ENCODE data around the gene IGSF5. TPM values are rescaled to one million over a fixed set of nuclear protein-coding genes. Genes with fewer than 3 reads are reported as not detected.
"Not testable (repeated sequence)": the region's sequence is repeated elsewhere in the genome, so short reads cannot be mapped to it uniquely, and the experiment has no call there.

IGSF5 gene
- total RNA-seq, 1 donor from 2014 or later, result 0.64 TPM

- no peaks in the 10 kb centered on the region for H3K79me2 ChIP-seq (ENCODE audit: insufficient read depth, low read length)
- Mint-ChIP-seq H3K27ac (ENCODE audit: unreplicated experiment) (no peak overlapping the region), H3K27me3 (ENCODE audit: low read depth, unreplicated experiment) (peaks cover 5% of the 10 kb centered on the region), H3K4me3 (ENCODE audit: unreplicated experiment) (no peak overlapping the region), H3K4me1 (ENCODE audit: low read depth, unreplicated experiment) (no peaks in the 10 kb centered on the region), H3K9me3 (ENCODE audit: unreplicated experiment) (peaks cover 4% of the 10 kb centered on the region), H3K36me3 (ENCODE audit: low read depth, unreplicated experiment) (no peaks in the 10 kb centered on the region)
- no peaks in the 10 kb centered on the region for H3K36me3 ChIP-seq (ENCODE audit: insufficient read depth, low read length)
- no peaks in the 10 kb centered on the region for H3K4me1 ChIP-seq (ENCODE audit: insufficient read depth, low read length)
- no peak overlapping the region for H3K4me3 ChIP-seq (ENCODE audit: insufficient read depth, low read depth, low read length)
- no peak for FAIRE-seq
- no peak overlapping the region for H2AFZ ChIP-seq (ENCODE audit: low read depth, low read length)
- no peaks in the 10 kb centered on the region for H3K27me3 ChIP-seq (ENCODE audit: insufficient read depth, low read length)
- no peaks in the 10 kb centered on the region for H4K20me1 ChIP-seq (ENCODE audit: insufficient read depth, low read length)
- no peaks in the 10 kb centered on the region for H3K9me3 ChIP-seq (ENCODE audit: insufficient read depth, low read depth, low read length)
- no peak overlapping the region for H3K27ac ChIP-seq (ENCODE audit: low read depth, low read length)
- DNase-seq (ENCODE audit: low read depth), result no peak
- H3K9ac ChIP-seq (ENCODE audit: low read length), result no peak overlapping the region
- no peak overlapping the region for H3K4me2 ChIP-seq (ENCODE audit: low read length)
- TF ChIP-seq CTCF (IDR thresholded peaks at IDR 0.05; ENCODE audit: insufficient read depth, low read depth, low read length) (no peak), EZH2 (IDR thresholded peaks at IDR 0.05; ENCODE audit: insufficient read depth, low read length) (no peak)
Observed at GRCh38 chr21:39737376-39738000, 7.5 kb upstream of the IGSF5 start.

- H3K4me2 ChIP-seq (ENCODE audit: low read length), result no peak overlapping the region
- no peaks in the 10 kb centered on the region for H3K79me2 ChIP-seq (ENCODE audit: insufficient read depth, low read length)
- no peaks in the 10 kb centered on the region for H3K36me3 Mint-ChIP-seq (ENCODE audit: low read depth, unreplicated experiment)
- no peaks in the 10 kb centered on the region for H4K20me1 ChIP-seq (ENCODE audit: insufficient read depth, low read length)
- FAIRE-seq, result no peak
- TF ChIP-seq EZH2 (IDR thresholded peaks at IDR 0.05; ENCODE audit: insufficient read depth, low read length) (no peak), CTCF (IDR thresholded peaks at IDR 0.05; ENCODE audit: insufficient read depth, low read depth, low read length) (no peak)
- no peak overlapping the region for H3K27ac Mint-ChIP-seq (ENCODE audit: unreplicated experiment)
- H3K27me3 ChIP-seq (ENCODE audit: insufficient read depth, low read length), result no peaks in the 10 kb centered on the region
- no peak overlapping the region for H3K9ac ChIP-seq (ENCODE audit: low read length)
- no peak overlapping the region for H2AFZ ChIP-seq (ENCODE audit: low read depth, low read length)
- H3K4me1 Mint-ChIP-seq (ENCODE audit: low read depth, unreplicated experiment), result no peaks in the 10 kb centered on the region
- H3K4me1 ChIP-seq (ENCODE audit: insufficient read depth, low read length), result no peaks in the 10 kb centered on the region
- no peaks in the 10 kb centered on the region for H3K9me3 ChIP-seq (ENCODE audit: insufficient read depth, low read depth, low read length)
- no peaks in the 10 kb centered on the region for H3K36me3 ChIP-seq (ENCODE audit: insufficient read depth, low read length)
- H3K4me3 ChIP-seq (ENCODE audit: insufficient read depth, low read depth, low read length), result no peak overlapping the region
- H3K9me3 Mint-ChIP-seq (ENCODE audit: unreplicated experiment), result peaks cover 4% of the 10 kb centered on the region
- no peak overlapping the region for H3K27ac ChIP-seq (ENCODE audit: low read depth, low read length)
- H3K4me3 Mint-ChIP-seq (ENCODE audit: unreplicated experiment), result no peak overlapping the region
- peaks cover 7% of the 10 kb centered on the region for H3K27me3 Mint-ChIP-seq (ENCODE audit: low read depth, unreplicated experiment)
- no peak for DNase-seq (ENCODE audit: low read depth)
Observed at GRCh38 chr21:39738566-39738965, 6.4 kb upstream of the IGSF5 start.

GRCh38 chr21:39739531-39739930 is 5.5 kb upstream of the IGSF5 start:
- H3K36me3 ChIP-seq (ENCODE audit: insufficient read depth, low read length); DNase-seq (ENCODE audit: low read depth); H2AFZ ChIP-seq (ENCODE audit: low read depth, low read length); H3K4me1 Mint-ChIP-seq (ENCODE audit: low read depth, unreplicated experiment); H3K9me3 ChIP-seq (ENCODE audit: insufficient read depth, low read depth, low read length); H3K79me2 ChIP-seq (ENCODE audit: insufficient read depth, low read length); H3K4me1 ChIP-seq (ENCODE audit: insufficient read depth, low read length); H3K4me2 ChIP-seq (ENCODE audit: low read length); H3K27ac ChIP-seq (ENCODE audit: low read depth, low read length); FAIRE-seq; H3K4me3 Mint-ChIP-seq (ENCODE audit: unreplicated experiment); H3K27ac Mint-ChIP-seq (ENCODE audit: unreplicated experiment); H3K9me3 Mint-ChIP-seq (ENCODE audit: unreplicated experiment); H3K36me3 Mint-ChIP-seq (ENCODE audit: low read depth, unreplicated experiment); H3K27me3 ChIP-seq (ENCODE audit: insufficient read depth, low read length); H3K4me3 ChIP-seq (ENCODE audit: insufficient read depth, low read depth, low read length); H3K27me3 Mint-ChIP-seq (ENCODE audit: low read depth, unreplicated experiment); H4K20me1 ChIP-seq (ENCODE audit: insufficient read depth, low read length); H3K9ac ChIP-seq (ENCODE audit: low read length): not testable (repeated sequence)

- H3K36me3 ChIP-seq (ENCODE audit: insufficient read depth, low read length); H3K79me2 ChIP-seq (ENCODE audit: insufficient read depth, low read length); H4K20me1 ChIP-seq (ENCODE audit: insufficient read depth, low read length); H3K27me3 Mint-ChIP-seq (ENCODE audit: low read depth, unreplicated experiment); H3K4me1 Mint-ChIP-seq (ENCODE audit: low read depth, unreplicated experiment); H3K4me1 ChIP-seq (ENCODE audit: insufficient read depth, low read length); H3K27ac Mint-ChIP-seq (ENCODE audit: unreplicated experiment); H3K4me3 ChIP-seq (ENCODE audit: insufficient read depth, low read depth, low read length); H3K4me3 Mint-ChIP-seq (ENCODE audit: unreplicated experiment); H3K9me3 Mint-ChIP-seq (ENCODE audit: unreplicated experiment); H2AFZ ChIP-seq (ENCODE audit: low read depth, low read length); H3K27me3 ChIP-seq (ENCODE audit: insufficient read depth, low read length); DNase-seq (ENCODE audit: low read depth); H3K36me3 Mint-ChIP-seq (ENCODE audit: low read depth, unreplicated experiment); H3K4me2 ChIP-seq (ENCODE audit: low read length); H3K9ac ChIP-seq (ENCODE audit: low read length); FAIRE-seq; H3K27ac ChIP-seq (ENCODE audit: low read depth, low read length); H3K9me3 ChIP-seq (ENCODE audit: insufficient read depth, low read depth, low read length): not testable (repeated sequence)
Observed at GRCh38 chr21:39742561-39742960, 2.4 kb upstream of the IGSF5 start.

- not testable (repeated sequence) for H3K9ac ChIP-seq (ENCODE audit: low read length); H3K4me1 ChIP-seq (ENCODE audit: insufficient read depth, low read length); H3K27ac ChIP-seq (ENCODE audit: low read depth, low read length); H3K4me3 ChIP-seq (ENCODE audit: insufficient read depth, low read depth, low read length); H3K79me2 ChIP-seq (ENCODE audit: insufficient read depth, low read length); H3K4me1 Mint-ChIP-seq (ENCODE audit: low read depth, unreplicated experiment); H3K36me3 ChIP-seq (ENCODE audit: insufficient read depth, low read length); FAIRE-seq; H3K9me3 ChIP-seq (ENCODE audit: insufficient read depth, low read depth, low read length); H2AFZ ChIP-seq (ENCODE audit: low read depth, low read length); H3K4me3 Mint-ChIP-seq (ENCODE audit: unreplicated experiment); H3K27me3 ChIP-seq (ENCODE audit: insufficient read depth, low read length); H3K4me2 ChIP-seq (ENCODE audit: low read length); DNase-seq (ENCODE audit: low read depth); H3K36me3 Mint-ChIP-seq (ENCODE audit: low read depth, unreplicated experiment); H3K27me3 Mint-ChIP-seq (ENCODE audit: low read depth, unreplicated experiment); H4K20me1 ChIP-seq (ENCODE audit: insufficient read depth, low read length); H3K9me3 Mint-ChIP-seq (ENCODE audit: unreplicated experiment); H3K27ac Mint-ChIP-seq (ENCODE audit: unreplicated experiment)
Observed at GRCh38 chr21:39745332-39745731, 349 bp downstream of the IGSF5 start.
